ENCODE measurements around the gene EID2B. TPM values are rescaled to one million over a fixed set of nuclear protein-coding genes. Genes with fewer than 3 reads are reported as not detected.

Gene EID2B
- total RNA-seq, 4 donors from 2014 or later = 0.80 to 2.4 (median 1.2) TPM

- no peak for DNase-seq (ENCODE audit: low spot score in 2 of 2)
- Histone ChIP-seq H3K36me3 (no peaks in the 10 kb centered on the region), H3K27ac (no peak overlapping the region), H3K4me3 (no peak overlapping the region), H3K4me1 (peaks cover 24% of the 10 kb centered on the region), H3K9me3 (no peaks in the 10 kb centered on the region), H3K27me3 (no peaks in the 10 kb centered on the region)
- 84% methylated on average over 2 of the region's 2 CpGs for WGBS
- TF ChIP-seq POLR2A (IDR thresholded peaks at IDR 0.05) (no peak), EP300 (IDR thresholded peaks at IDR 0.05) (no peak), CTCF (IDR thresholded peaks at IDR 0.05) (no peak), POLR2AphosphoS5 (IDR thresholded peaks at IDR 0.05) (no peak)
These were observed 9.6 kb upstream of the EID2B start for GRCh38 chr19:39542206-39542605.

- Histone ChIP-seq H3K36me3 (no peaks in the 10 kb centered on the region), H3K27me3 (no peaks in the 10 kb centered on the region), H3K4me3 (peak overlapping the region; percentile 89), H3K27ac (no peak overlapping the region), H3K9me3 (no peaks in the 10 kb centered on the region), H3K4me1 (peaks cover 24% of the 10 kb centered on the region)
- WGBS = 8% methylated on average over 10 of the region's 10 CpGs
- DNase-seq (ENCODE audit: low spot score in 2 of 2) = no peak
- TF ChIP-seq POLR2A (IDR thresholded peaks at IDR 0.05) (no peak), CTCF (IDR thresholded peaks at IDR 0.05) (no peak), EP300 (IDR thresholded peaks at IDR 0.05) (no peak), POLR2AphosphoS5 (IDR thresholded peaks at IDR 0.05) (no peak)
These were observed 7.7 kb upstream of the EID2B start for GRCh38 chr19:39540333-39540673.

DNA sequence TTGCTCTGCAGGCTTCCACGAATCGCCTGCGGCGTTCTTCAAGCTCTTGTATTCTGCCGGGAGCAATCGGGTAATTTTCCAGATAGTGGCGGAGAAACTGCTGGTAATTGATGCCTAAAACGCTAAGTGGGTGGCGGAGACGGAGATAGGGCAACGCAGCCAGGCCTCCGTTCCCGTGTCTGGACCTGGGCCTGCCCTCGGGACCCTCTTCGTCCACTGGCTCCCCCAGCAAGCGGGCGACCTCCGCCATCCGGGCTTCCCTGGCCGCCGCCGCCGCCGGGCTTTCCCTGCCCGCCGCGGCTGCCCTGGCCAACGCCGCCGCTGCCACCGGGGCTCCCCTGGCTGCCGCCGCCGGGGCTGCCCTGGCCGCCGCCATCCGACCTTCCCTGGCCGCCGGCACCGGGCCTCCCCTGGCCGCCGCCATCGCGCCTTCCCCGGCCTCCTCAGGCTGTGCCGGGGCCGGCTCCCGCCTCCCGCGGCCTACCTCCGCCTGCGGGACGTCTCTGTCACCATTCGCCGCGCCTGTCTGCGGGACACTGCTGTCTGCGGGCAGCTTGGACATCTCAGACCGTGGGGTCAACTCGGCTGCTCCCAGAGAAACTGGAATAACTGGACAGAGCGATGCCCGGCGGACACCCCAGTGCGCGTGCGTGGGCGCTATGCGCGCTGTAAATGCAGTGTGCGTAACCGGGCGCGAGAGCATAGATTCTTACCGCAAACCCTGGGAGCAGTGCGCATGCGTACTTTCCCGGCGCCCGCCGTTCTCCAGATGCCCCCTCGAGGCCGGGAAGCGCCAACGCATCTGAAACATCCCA is 7.1 kb upstream of the EID2B start, which contains the start of gene EID2:
Gene EID2, minus strand, starts transcription at position 644 of the 815 bp plus-strand sequence. Its CDS starts 82 bp downstream, at position 562.
- peak; percentile 97 for DNase-seq (ENCODE audit: low spot score in 2 of 2)
- peak within 1 kb of the TSS; percentile 89 for H3K4me3 ChIP-seq
- H3K27ac ChIP-seq = peak within 1 kb of the TSS; percentile 94
- no peaks in the 10 kb centered on the region for H3K9me3 ChIP-seq
- H3K27me3 ChIP-seq = no peaks in the 10 kb centered on the region
- peak; percentile 48 to 79 for TF ChIP-seq POLR2A (IDR thresholded peaks at IDR 0.05)
- TF ChIP-seq POLR2AphosphoS5 (IDR thresholded peaks at IDR 0.05) = peak; percentile 37 to 62 (median 60)
- peak; percentile 79 to 92 for TF ChIP-seq CTCF (IDR thresholded peaks at IDR 0.05)
- no peak for TF ChIP-seq EP300 (IDR thresholded peaks at IDR 0.05)
- 2% methylated on average over 22 of the region's 84 CpGs for WGBS
- no peaks in the 10 kb centered on the region for H3K36me3 ChIP-seq
- peaks cover 24% of the 10 kb centered on the region for H3K4me1 ChIP-seq

- Histone ChIP-seq H3K4me1 (peaks cover 24% of the 10 kb centered on the region), H3K4me3 (peak overlapping the region; percentile 89), H3K27me3 (no peaks in the 10 kb centered on the region), H3K36me3 (no peaks in the 10 kb centered on the region), H3K9me3 (no peaks in the 10 kb centered on the region), H3K27ac (peak overlapping the region; percentile 94)
- WGBS = 3% methylated on average over 10 of the region's 10 CpGs
- no peak for TF ChIP-seq EP300 (IDR thresholded peaks at IDR 0.05)
- TF ChIP-seq CTCF (IDR thresholded peaks at IDR 0.05) = no peak
- DNase-seq (ENCODE audit: low spot score in 2 of 2) = no peak
These were observed 6.5 kb upstream of the EID2B start for GRCh38 chr19:39539165-39539517.

DNA sequence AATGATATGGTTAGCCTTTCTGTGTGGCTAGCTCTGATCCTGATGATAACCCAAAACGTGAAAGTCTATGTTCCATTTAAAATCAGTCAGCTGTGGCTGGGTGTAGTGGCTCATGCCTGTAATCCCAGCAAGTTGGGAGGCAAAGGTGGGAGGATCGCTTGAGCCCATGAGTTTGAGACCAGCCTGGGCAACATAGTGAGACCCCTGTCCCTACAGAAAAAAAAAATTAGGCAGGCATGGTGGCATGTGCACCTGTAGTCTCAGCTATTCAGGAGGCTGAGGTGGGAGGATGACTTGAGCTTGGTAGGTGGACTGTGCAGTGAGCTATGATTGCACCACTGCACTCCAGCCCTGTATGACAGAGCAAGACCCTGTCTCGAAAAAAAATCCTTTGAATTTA is 1.1 kb upstream of the EID2B start:
- peak in 1 of 2 donors; percentile 10 for DNase-seq (ENCODE audit: low spot score in 2 of 2)
- peaks cover 20% of the 10 kb centered on the region for H3K4me1 ChIP-seq
- WGBS = 75% methylated on average over 3 of the region's 3 CpGs
- no peaks in the 10 kb centered on the region for H3K27me3 ChIP-seq
- H3K9me3 ChIP-seq = no peaks in the 10 kb centered on the region
- no peak overlapping the region for H3K27ac ChIP-seq
- TF ChIP-seq EP300 (IDR thresholded peaks at IDR 0.05) = no peak
- no peak for TF ChIP-seq POLR2A (IDR thresholded peaks at IDR 0.05)
- TF ChIP-seq CTCF (IDR thresholded peaks at IDR 0.05) = no peak
- no peak for TF ChIP-seq POLR2AphosphoS5 (IDR thresholded peaks at IDR 0.05)
- no peak overlapping the region for H3K4me3 ChIP-seq
- no peaks in the 10 kb centered on the region for H3K36me3 ChIP-seq
